ENCODE results near the gene TFDP2.

DNA sequence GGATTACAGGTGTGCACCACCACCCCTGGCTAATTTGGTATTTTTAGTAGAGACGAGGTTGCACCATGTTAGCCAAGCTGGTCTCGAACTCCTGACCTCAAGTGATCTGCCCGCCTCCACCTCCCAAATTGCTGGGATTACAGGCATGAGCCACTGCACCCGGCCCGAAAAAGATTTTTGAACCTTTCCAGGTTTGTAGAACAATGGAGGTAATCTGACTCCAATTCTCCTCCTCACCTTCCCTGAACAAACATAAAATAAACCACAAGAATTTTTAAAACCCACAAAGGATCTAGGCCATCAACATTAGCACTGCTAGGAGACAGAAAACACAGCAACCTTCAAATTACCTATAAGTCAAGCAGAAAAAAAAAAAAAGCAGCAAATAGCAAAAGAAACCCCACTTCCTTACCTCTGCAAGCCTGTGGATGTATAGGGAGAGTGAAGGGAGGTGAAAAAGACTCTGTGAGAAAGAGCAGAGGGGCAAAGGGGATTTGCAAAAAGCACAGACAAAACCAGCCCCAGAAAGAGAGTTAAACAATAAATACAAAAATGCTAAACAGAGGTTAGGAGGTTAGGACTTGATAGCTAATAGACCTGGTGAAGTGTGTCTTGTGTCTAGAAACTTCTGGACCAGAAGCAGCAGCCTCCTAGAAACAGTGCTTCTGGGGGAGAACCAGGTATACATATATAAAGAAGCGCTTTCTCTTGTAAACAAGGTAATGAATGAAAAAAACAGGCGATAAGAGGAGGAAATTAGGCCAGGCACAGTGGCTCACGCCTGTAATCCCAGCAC is 32.1 kb downstream of the TFDP2 start:
- TF ChIP-seq MXI1 (IDR thresholded peaks at IDR 0.05; ENCODE audit: low read depth, low read length), result no peak
- TF ChIP-seq RELA (IDR thresholded peaks at IDR 0.05; ENCODE audit: borderline replicate concordance, partially characterized antibody), result no peak
- TF ChIP-seq, protein P1, sequence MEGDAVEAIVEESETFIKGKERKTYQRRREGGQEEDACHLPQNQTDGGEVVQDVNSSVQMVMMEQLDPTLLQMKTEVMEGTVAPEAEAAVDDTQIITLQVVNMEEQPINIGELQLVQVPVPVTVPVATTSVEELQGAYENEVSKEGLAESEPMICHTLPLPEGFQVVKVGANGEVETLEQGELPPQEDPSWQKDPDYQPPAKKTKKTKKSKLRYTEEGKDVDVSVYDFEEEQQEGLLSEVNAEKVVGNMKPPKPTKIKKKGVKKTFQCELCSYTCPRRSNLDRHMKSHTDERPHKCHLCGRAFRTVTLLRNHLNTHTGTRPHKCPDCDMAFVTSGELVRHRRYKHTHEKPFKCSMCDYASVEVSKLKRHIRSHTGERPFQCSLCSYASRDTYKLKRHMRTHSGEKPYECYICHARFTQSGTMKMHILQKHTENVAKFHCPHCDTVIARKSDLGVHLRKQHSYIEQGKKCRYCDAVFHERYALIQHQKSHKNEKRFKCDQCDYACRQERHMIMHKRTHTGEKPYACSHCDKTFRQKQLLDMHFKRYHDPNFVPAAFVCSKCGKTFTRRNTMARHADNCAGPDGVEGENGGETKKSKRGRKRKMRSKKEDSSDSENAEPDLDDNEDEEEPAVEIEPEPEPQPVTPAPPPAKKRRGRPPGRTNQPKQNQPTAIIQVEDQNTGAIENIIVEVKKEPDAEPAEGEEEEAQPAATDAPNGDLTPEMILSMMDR (IDR thresholded peaks at IDR 0.05 in 2 of 3, conservative IDR thresholded peaks at IDR 0.05 in 1 of 3; ENCODE audit: control insufficient read depth in 2 of 3, extremely low read depth in 1 of 3, insufficient read depth in 1 of 3, low read depth in 3 of 3, low read length in 3 of 3), result no peak
